DOHH2 (cell line): Measurements from ENCODE around the gene RNF2.

Experiments used
- H3F3A ChIP-seq: fragments of 200-600 bp; sonication (generic), shearing (Covaris generic); 2 replicates; pipeline ENCODE4 v1.6.0; 2016; ENCODE audit warnings: antibody characterized with exemption, mild to moderate bottlenecking; ENCODE audit not compliant: control insufficient read depth, insufficient read depth
- H3K27ac ChIP-seq: fragments of 200-600 bp; sonication (generic); 2 replicates; pipeline ENCODE4 v1.5.1; 2014; ENCODE audit warnings: low read depth, mild to moderate bottlenecking, low read length, moderate library complexity
- H3K27me3 ChIP-seq: fragments of 200-600 bp; sonication (generic); 2 replicates; pipeline ENCODE4 v1.6.1; 2014; ENCODE audit warnings: mild to moderate bottlenecking, low read length, mixed read lengths; ENCODE audit not compliant: control insufficient read depth
- H3K36me3 ChIP-seq: fragments of 200-600 bp; sonication (generic); 2 replicates; pipeline ENCODE4 v1.6.1; 2014; ENCODE audit warnings: mild to moderate bottlenecking, low read length, moderate library complexity, mixed read lengths; ENCODE audit not compliant: control insufficient read depth
- H3K4me1 ChIP-seq: fragments of 200-600 bp; sonication (generic); 2 replicates; pipeline ENCODE4 v1.6.1; 2014; ENCODE audit warnings: mild to moderate bottlenecking, low read length, mixed read lengths; ENCODE audit not compliant: control insufficient read depth
- H3K4me2 ChIP-seq: fragments of 200-600 bp; sonication (generic); 2 replicates; pipeline ENCODE4 v1.6.0; 2014; ENCODE audit warnings: mild to moderate bottlenecking, low read length, moderate library complexity
- H3K4me3 ChIP-seq: fragments of 200-600 bp; sonication (generic); 2 replicates; pipeline ENCODE4 v1.5.1; 2014; ENCODE audit warnings: mild to moderate bottlenecking, low read length, mixed read lengths
- H3K79me2 ChIP-seq: fragments of 200-600 bp; sonication (generic); 2 replicates; pipeline ENCODE4 v1.6.1; 2014; ENCODE audit warnings: mild to moderate bottlenecking, low read length, mixed read lengths; ENCODE audit not compliant: control insufficient read depth
- H3K9me2 ChIP-seq: fragments of 200-600 bp; sonication (generic); replicated peaks from 2 replicates; pipeline ENCODE4 v1.6.1; 2014; ENCODE audit warnings: mild to moderate bottlenecking, low read length, mixed read lengths; ENCODE audit not compliant: control insufficient read depth
- H3K9me3 ChIP-seq: fragments of 200-600 bp; sonication (generic); 2 replicates; pipeline ENCODE4 v1.6.1; 2014; ENCODE audit warnings: antibody characterized with exemption, low read length, mixed read lengths; ENCODE audit not compliant: control insufficient read depth, insufficient read depth
- H4K20me1 ChIP-seq: fragments of 200-600 bp; sonication (generic); 2 replicates; pipeline ENCODE4 v1.6.0; 2014; ENCODE audit warnings: low read depth, mild to moderate bottlenecking, antibody characterized with exemption, low read length, moderate library complexity; ENCODE audit not compliant: control insufficient read depth, insufficient read depth
- EZH2phosphoT487 ChIP-seq: fragments of 200-600 bp; sonication (generic); IDR thresholded peaks from 2 replicates; pipeline ENCODE4 v1.6.1; 2017; ENCODE audit warnings: borderline replicate concordance, mild to moderate bottlenecking, antibody characterized with exemption, low read length, moderate library complexity, mixed read lengths
- TF ChIP-seq, protein P1 (sequence below): fragments of 200-600 bp; sonication (generic); IDR thresholded peaks from one replicate; pipeline ENCODE4 v1.5.1; 2014; ENCODE audit warnings: antibody characterized with exemption, mild to moderate bottlenecking, low read depth, low read length; ENCODE audit not compliant: poor library complexity, severe bottlenecking

RNF2 gene

DNA sequence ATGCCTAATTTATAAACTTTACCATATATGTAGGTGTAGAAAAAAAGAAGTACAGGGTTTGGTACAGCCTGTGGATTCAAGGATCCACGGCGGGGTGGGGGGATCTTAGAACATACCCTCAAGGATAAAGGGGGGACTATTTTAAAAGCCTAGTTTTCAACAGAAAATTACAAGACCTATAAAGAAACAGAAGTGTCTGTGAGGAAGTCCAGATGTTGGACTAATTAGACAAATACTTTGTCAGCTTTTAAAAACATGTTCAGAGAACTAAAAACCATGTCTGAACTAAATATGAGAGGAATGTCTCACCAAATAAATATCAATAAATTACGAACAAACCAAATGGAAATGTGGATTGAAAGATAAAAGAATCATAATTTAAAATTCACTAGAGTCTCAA lies 59.8 kb downstream of the RNF2 start:
- no peaks in the 10 kb centered on the region for H4K20me1 ChIP-seq
- no peaks in the 10 kb centered on the region for H3K27me3 ChIP-seq
- no peaks in the 10 kb centered on the region for H3K79me2 ChIP-seq
- peaks cover 9% of the 10 kb centered on the region; the same call in 1 of the 2 replicates for H3K36me3 ChIP-seq
- H3K4me1 ChIP-seq, result no peaks in the 10 kb centered on the region
- TF ChIP-seq, protein P1, sequence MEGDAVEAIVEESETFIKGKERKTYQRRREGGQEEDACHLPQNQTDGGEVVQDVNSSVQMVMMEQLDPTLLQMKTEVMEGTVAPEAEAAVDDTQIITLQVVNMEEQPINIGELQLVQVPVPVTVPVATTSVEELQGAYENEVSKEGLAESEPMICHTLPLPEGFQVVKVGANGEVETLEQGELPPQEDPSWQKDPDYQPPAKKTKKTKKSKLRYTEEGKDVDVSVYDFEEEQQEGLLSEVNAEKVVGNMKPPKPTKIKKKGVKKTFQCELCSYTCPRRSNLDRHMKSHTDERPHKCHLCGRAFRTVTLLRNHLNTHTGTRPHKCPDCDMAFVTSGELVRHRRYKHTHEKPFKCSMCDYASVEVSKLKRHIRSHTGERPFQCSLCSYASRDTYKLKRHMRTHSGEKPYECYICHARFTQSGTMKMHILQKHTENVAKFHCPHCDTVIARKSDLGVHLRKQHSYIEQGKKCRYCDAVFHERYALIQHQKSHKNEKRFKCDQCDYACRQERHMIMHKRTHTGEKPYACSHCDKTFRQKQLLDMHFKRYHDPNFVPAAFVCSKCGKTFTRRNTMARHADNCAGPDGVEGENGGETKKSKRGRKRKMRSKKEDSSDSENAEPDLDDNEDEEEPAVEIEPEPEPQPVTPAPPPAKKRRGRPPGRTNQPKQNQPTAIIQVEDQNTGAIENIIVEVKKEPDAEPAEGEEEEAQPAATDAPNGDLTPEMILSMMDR, result no peak
- no peak for TF ChIP-seq EZH2phosphoT487
- H3F3A ChIP-seq, result no peaks in the 10 kb centered on the region; the same call in 1 of the 2 replicates
- no peak overlapping the region for H3K4me3 ChIP-seq
- no peak overlapping the region for H3K4me2 ChIP-seq
- H3K9me2 ChIP-seq, result no peaks in the 10 kb centered on the region
- no peak overlapping the region for H3K27ac ChIP-seq
- peaks cover 3% of the 10 kb centered on the region; the same call in 1 of the 2 replicates for H3K9me3 ChIP-seq

DNA sequence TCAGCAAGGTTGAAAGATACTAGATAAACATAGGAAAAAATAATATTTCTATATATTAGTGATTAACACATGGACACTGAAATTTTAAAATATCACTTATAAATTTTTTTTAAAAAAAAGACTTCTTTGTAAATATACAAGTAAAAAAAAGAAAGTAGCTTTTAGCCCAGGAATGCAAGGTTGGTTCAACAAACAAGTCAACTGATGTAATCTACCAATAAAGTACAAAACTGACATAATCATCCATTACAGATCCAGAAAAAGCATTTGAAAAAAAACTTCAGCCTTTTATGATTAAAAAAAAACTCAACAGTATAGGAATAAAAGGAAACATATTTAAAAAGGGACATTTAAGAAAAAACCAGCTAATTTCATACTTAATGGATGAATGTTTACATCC lies 63.0 kb downstream of the RNF2 start:
- no peaks in the 10 kb centered on the region for H3K4me1 ChIP-seq
- H3K9me2 ChIP-seq, result no peaks in the 10 kb centered on the region
- TF ChIP-seq EZH2phosphoT487, result no peak
- TF ChIP-seq, protein P1, result no peak
- H3K9me3 ChIP-seq, result peaks cover 3% of the 10 kb centered on the region; the same call in 1 of the 2 replicates
- H3K27me3 ChIP-seq, result no peaks in the 10 kb centered on the region
- no peak overlapping the region for H3K4me2 ChIP-seq
- H3K4me3 ChIP-seq, result no peak overlapping the region
- H3K27ac ChIP-seq, result no peak overlapping the region
- H3K36me3 ChIP-seq, result peaks cover 7% of the 10 kb centered on the region; the same call in 1 of the 2 replicates
- H3F3A ChIP-seq, result no peaks in the 10 kb centered on the region; the same call in 1 of the 2 replicates
- no peaks in the 10 kb centered on the region for H4K20me1 ChIP-seq
- H3K79me2 ChIP-seq, result no peaks in the 10 kb centered on the region

DNA sequence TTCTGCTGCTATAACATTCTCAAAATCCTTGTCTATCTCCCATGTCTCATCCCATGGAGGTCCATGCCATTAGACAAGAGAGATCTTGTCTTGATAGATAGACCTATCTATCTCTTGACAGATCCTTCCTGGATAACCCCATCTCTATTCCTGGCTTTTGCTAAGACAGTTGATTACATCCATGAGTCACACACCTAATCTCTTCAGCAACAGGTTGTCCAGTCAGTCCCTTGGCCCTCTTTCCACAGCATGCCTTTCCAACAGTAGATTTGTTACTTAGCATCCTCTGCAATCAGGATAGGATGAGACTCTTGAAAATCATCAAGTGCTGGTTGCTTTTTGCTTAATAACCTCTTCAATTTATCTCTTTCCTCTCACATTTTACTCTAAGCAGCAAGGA lies 64.8 kb downstream of the RNF2 start:
- Histone ChIP-seq H3K4me3 (no peak overlapping the region), H3K9me3 (peaks cover 3% of the 10 kb centered on the region; the same call in 1 of the 2 replicates), H3K27ac (no peak overlapping the region), H3K36me3 (no peaks in the 10 kb centered on the region), H4K20me1 (no peaks in the 10 kb centered on the region), H3K27me3 (no peaks in the 10 kb centered on the region), H3F3A (no peaks in the 10 kb centered on the region; the same call in 1 of the 2 replicates), H3K4me1 (no peaks in the 10 kb centered on the region), H3K4me2 (no peak overlapping the region), H3K79me2 (no peaks in the 10 kb centered on the region), H3K9me2 (no peaks in the 10 kb centered on the region)
- TF ChIP-seq, protein P1, result no peak
- TF ChIP-seq EZH2phosphoT487, result no peak
